Measurements from ENCODE around the gene SCYGR4. TPM values are rescaled to one million over a fixed set of nuclear protein-coding genes. Genes with fewer than 3 reads are reported as not detected.
A peak's percentile ranks its signal among the peaks of the same experiment; 100 is the strongest.

The SCYGR4 gene
- total RNA-seq (not detected), polyA plus RNA-seq (not detected)

- no peaks in the 10 kb centered on the region for H3K36me3 Mint-ChIP-seq
- H3K9me3 Mint-ChIP-seq = no peaks in the 10 kb centered on the region
- POLR2A ChIA-PET = no interaction called here
- Histone ChIP-seq H3K36me3 (ENCODE audit: insufficient read depth, low read length) (no peaks in the 10 kb centered on the region), H3K4me3 (ENCODE audit: low read length) (no peak within 1 kb of the TSS), H3K27ac (ENCODE audit: low read depth, low read length) (no peak within 1 kb of the TSS), H3K9me3 (ENCODE audit: low read length) (no peaks in the 10 kb centered on the region), H3K4me1 (ENCODE audit: insufficient read depth, low read length) (no peaks in the 10 kb centered on the region), H3K27me3 (ENCODE audit: insufficient read depth, low read length, poor library complexity, severe bottlenecking) (no peaks in the 10 kb centered on the region)
- H3K4me3 Mint-ChIP-seq = no peak within 1 kb of the TSS
- no peaks in the 10 kb centered on the region for H3K4me1 Mint-ChIP-seq
- H3K27me3 Mint-ChIP-seq = peaks cover 11 to 30% of the 10 kb centered on the region in 2 donors
- H3K27ac Mint-ChIP-seq = no peak within 1 kb of the TSS
- CTCF ChIA-PET = no interaction called here
- no peak for DNase-seq
Observed at GRCh38 chr2:227617316-227618230, at the start of gene SCYGR4. Gene SCYGR4, plus strand, starts transcription at chr2:227617498. Its CDS starts 0 bp downstream, at chr2:227617498.

- POLR2A ChIA-PET = no interaction called here
- H3K27me3 ChIP-seq (ENCODE audit: insufficient read depth, low read length, poor library complexity, severe bottlenecking) = no peaks in the 10 kb centered on the region
- no peaks in the 10 kb centered on the region for H3K9me3 Mint-ChIP-seq
- H3K4me3 ChIP-seq (ENCODE audit: low read length) = no peak overlapping the region
- CTCF ChIA-PET = no interaction called here
- H3K36me3 Mint-ChIP-seq = peaks cover 0 to 8% (median 7%) of the 10 kb centered on the region in 3 donors
- H3K36me3 ChIP-seq (ENCODE audit: insufficient read depth, low read length) = no peaks in the 10 kb centered on the region
- DNase-seq = no peak
- no peak overlapping the region for H3K27ac Mint-ChIP-seq
- H3K4me1 ChIP-seq (ENCODE audit: insufficient read depth, low read length) = no peaks in the 10 kb centered on the region
- no peaks in the 10 kb centered on the region for H3K9me3 ChIP-seq (ENCODE audit: low read length)
- H3K4me1 Mint-ChIP-seq = no peaks in the 10 kb centered on the region
- H3K27ac ChIP-seq (ENCODE audit: low read depth, low read length) = no peak overlapping the region
- H3K4me3 Mint-ChIP-seq = no peak overlapping the region
- H3K27me3 Mint-ChIP-seq = peaks cover 0 to 5% of the 10 kb centered on the region in 2 donors
Observed at GRCh38 chr2:227568852-227569169, 48.5 kb upstream of the SCYGR4 start.

DNA sequence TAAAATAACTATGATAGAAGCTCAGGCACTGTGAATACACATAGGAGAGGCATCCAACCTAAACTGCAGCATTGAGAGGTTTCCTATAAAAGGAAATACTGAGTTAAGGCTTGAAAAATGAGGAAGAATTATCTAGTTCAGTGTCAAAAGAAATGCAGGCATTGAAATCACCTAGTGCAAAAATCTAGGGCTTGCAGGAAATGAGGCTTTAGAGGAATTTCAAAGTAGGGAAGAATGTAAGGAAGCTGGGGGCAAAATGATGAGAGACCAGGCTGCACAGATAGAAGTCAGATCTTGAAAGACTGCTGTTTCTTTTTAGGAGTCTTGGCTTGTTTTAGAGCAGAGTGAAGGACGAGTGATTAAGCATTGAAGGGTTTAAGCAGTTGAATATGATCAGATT lies 46.7 kb upstream of the SCYGR4 start:
- no peak overlapping the region for H3K4me3 Mint-ChIP-seq
- H3K27ac Mint-ChIP-seq = peak overlapping the region in 1 of 8 donors; percentile 47
- H3K9me3 Mint-ChIP-seq = no peaks in the 10 kb centered on the region
- no peaks in the 10 kb centered on the region for H3K9me3 ChIP-seq (ENCODE audit: low read length)
- no peaks in the 10 kb centered on the region for H3K36me3 ChIP-seq (ENCODE audit: insufficient read depth, low read length)
- H3K27ac ChIP-seq (ENCODE audit: low read depth, low read length) = no peak overlapping the region
- no peaks in the 10 kb centered on the region for H3K4me1 Mint-ChIP-seq
- POLR2A ChIA-PET = no interaction called here
- H3K36me3 Mint-ChIP-seq = peaks cover 0 to 3% (median 2%) of the 10 kb centered on the region in 3 donors
- no peak for DNase-seq
- H3K27me3 ChIP-seq (ENCODE audit: insufficient read depth, low read length, poor library complexity, severe bottlenecking) = no peaks in the 10 kb centered on the region
- H3K4me1 ChIP-seq (ENCODE audit: insufficient read depth, low read length) = no peaks in the 10 kb centered on the region
- H3K4me3 ChIP-seq (ENCODE audit: low read length) = no peak overlapping the region
- H3K27me3 Mint-ChIP-seq = peaks cover 0 to 4% of the 10 kb centered on the region in 2 donors
- CTCF ChIA-PET = no interaction called here

GRCh38 chr2:227576110-227576509 lies 41.2 kb upstream of the SCYGR4 start:
- Histone ChIP-seq H3K9me3 (ENCODE audit: low read length) (no peaks in the 10 kb centered on the region), H3K27ac (ENCODE audit: low read depth, low read length) (no peak overlapping the region), H3K27me3 (ENCODE audit: insufficient read depth, low read length, poor library complexity, severe bottlenecking) (peaks cover 7% of the 10 kb centered on the region), H3K36me3 (ENCODE audit: insufficient read depth, low read length) (no peaks in the 10 kb centered on the region), H3K4me1 (ENCODE audit: insufficient read depth, low read length) (no peaks in the 10 kb centered on the region), H3K4me3 (ENCODE audit: low read length) (no peak overlapping the region)
- ChIA-PET CTCF (no interaction called here), POLR2A (no interaction called here)
- no peak overlapping the region for H3K27ac Mint-ChIP-seq
- no peak overlapping the region for H3K4me3 Mint-ChIP-seq
- H3K9me3 Mint-ChIP-seq = peaks cover 0 to 4% (median under 1%) of the 10 kb centered on the region in 5 donors
- H3K4me1 Mint-ChIP-seq = no peaks in the 10 kb centered on the region
- DNase-seq = no peak
- H3K27me3 Mint-ChIP-seq = peaks cover 19 to 37% of the 10 kb centered on the region in 2 donors
- peaks cover 0 to 5% (median 0%) of the 10 kb centered on the region in 3 donors for H3K36me3 Mint-ChIP-seq

DNA sequence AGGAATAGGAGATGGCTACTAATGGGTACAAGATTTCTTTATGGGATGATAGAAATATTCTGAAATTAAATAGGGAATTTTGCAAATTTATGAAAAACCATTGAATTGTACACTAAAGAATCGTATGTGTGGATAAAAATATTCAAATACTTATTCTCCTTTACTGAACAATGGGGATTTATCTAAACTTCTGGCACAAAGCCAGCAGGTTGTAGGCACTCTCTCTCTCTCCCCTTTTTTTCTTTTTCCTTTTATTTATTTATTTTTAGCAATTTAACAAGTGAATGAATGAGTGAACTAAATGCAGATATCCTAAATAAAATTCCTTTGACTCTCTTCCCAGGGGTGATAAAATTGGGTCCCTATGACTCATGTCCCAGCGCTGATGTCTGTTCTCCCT lies 40.5 kb upstream of the SCYGR4 start:
- no peaks in the 10 kb centered on the region for H3K4me1 Mint-ChIP-seq
- no peak for DNase-seq
- no peak overlapping the region for H3K4me3 Mint-ChIP-seq
- no peak overlapping the region for H3K27ac Mint-ChIP-seq
- peaks cover 23 to 42% of the 10 kb centered on the region in 2 donors for H3K27me3 Mint-ChIP-seq
- Histone ChIP-seq H3K4me3 (ENCODE audit: low read length) (no peak overlapping the region), H3K4me1 (ENCODE audit: insufficient read depth, low read length) (no peaks in the 10 kb centered on the region), H3K9me3 (ENCODE audit: low read length) (no peaks in the 10 kb centered on the region), H3K27me3 (ENCODE audit: insufficient read depth, low read length, poor library complexity, severe bottlenecking) (peaks cover 7% of the 10 kb centered on the region), H3K36me3 (ENCODE audit: insufficient read depth, low read length) (no peaks in the 10 kb centered on the region), H3K27ac (ENCODE audit: low read depth, low read length) (no peak overlapping the region)
- peaks cover 0 to 8% (median 3%) of the 10 kb centered on the region in 5 donors for H3K9me3 Mint-ChIP-seq
- CTCF ChIA-PET = no interaction called here
- POLR2A ChIA-PET = no interaction called here
- peaks cover 0 to 10% (median 0%) of the 10 kb centered on the region in 3 donors for H3K36me3 Mint-ChIP-seq

DNA sequence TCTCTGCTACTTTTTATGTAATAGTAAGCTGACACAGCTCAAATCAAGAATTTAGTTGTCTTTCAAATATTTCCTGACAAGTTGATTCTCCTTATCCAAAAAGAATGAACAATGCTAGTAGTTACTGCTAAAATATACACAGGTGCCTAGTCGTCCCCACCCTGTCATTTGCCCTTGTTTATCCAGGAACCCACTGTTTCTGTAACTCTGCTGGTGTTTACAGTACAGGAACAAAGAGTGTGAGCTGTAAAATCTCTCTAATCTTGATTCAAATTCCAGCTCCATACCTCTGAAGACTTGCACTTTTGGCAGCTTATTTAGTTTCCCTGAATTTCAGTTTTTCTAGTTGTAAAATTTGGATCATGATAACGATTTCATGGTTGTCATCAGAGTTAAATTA lies 39.7 kb upstream of the SCYGR4 start:
- H3K9me3 Mint-ChIP-seq = peaks cover 7 to 16% (median 11%) of the 10 kb centered on the region in 5 donors
- ChIA-PET POLR2A (no interaction called here), CTCF (no interaction called here)
- H3K27ac ChIP-seq (ENCODE audit: low read depth, low read length) = no peak overlapping the region
- peaks cover 0 to 17% (median 1%) of the 10 kb centered on the region in 3 donors for H3K36me3 Mint-ChIP-seq
- H3K9me3 ChIP-seq (ENCODE audit: low read length) = peaks cover 4% of the 10 kb centered on the region
- no peak for DNase-seq
- H3K4me1 ChIP-seq (ENCODE audit: insufficient read depth, low read length) = no peaks in the 10 kb centered on the region
- peaks cover 12% of the 10 kb centered on the region for H3K27me3 ChIP-seq (ENCODE audit: insufficient read depth, low read length, poor library complexity, severe bottlenecking)
- H3K4me3 Mint-ChIP-seq = no peak overlapping the region
- H3K36me3 ChIP-seq (ENCODE audit: insufficient read depth, low read length) = no peaks in the 10 kb centered on the region
- peaks cover 27 to 50% of the 10 kb centered on the region in 2 donors for H3K27me3 Mint-ChIP-seq
- H3K27ac Mint-ChIP-seq = no peak overlapping the region
- no peaks in the 10 kb centered on the region for H3K4me1 Mint-ChIP-seq
- no peak overlapping the region for H3K4me3 ChIP-seq (ENCODE audit: low read length)

GRCh38 chr2:227578642-227579041 lies 38.7 kb upstream of the SCYGR4 start:
- H3K4me1 Mint-ChIP-seq = no peaks in the 10 kb centered on the region
- H3K4me3 ChIP-seq (ENCODE audit: low read length) = no peak overlapping the region
- DNase-seq = no peak
- no peaks in the 10 kb centered on the region for H3K4me1 ChIP-seq (ENCODE audit: insufficient read depth, low read length)
- no peaks in the 10 kb centered on the region for H3K36me3 ChIP-seq (ENCODE audit: insufficient read depth, low read length)
- H3K4me3 Mint-ChIP-seq = no peak overlapping the region
- peaks cover 7% of the 10 kb centered on the region for H3K9me3 ChIP-seq (ENCODE audit: low read length)
- no peak overlapping the region for H3K27ac ChIP-seq (ENCODE audit: low read depth, low read length)
- peak overlapping the region in 1 of 8 donors; percentile 9 for H3K27ac Mint-ChIP-seq
- H3K9me3 Mint-ChIP-seq = peaks cover 12 to 26% (median 19%) of the 10 kb centered on the region in 5 donors
- peaks cover 12% of the 10 kb centered on the region for H3K27me3 ChIP-seq (ENCODE audit: insufficient read depth, low read length, poor library complexity, severe bottlenecking)
- H3K27me3 Mint-ChIP-seq = peaks cover 26 to 53% of the 10 kb centered on the region in 2 donors
- ChIA-PET POLR2A (no interaction called here), CTCF (no interaction called here)
- H3K36me3 Mint-ChIP-seq = peaks cover 0 to 21% (median 1%) of the 10 kb centered on the region in 3 donors

GRCh38 chr2:227579791-227580190 lies 37.5 kb upstream of the SCYGR4 start:
- Histone ChIP-seq H3K27ac (ENCODE audit: low read depth, low read length) (no peak overlapping the region), H3K4me3 (ENCODE audit: low read length) (no peak overlapping the region), H3K9me3 (ENCODE audit: low read length) (peaks cover 7% of the 10 kb centered on the region), H3K27me3 (ENCODE audit: insufficient read depth, low read length, poor library complexity, severe bottlenecking) (peaks cover 12% of the 10 kb centered on the region), H3K4me1 (ENCODE audit: insufficient read depth, low read length) (no peaks in the 10 kb centered on the region), H3K36me3 (ENCODE audit: insufficient read depth, low read length) (no peaks in the 10 kb centered on the region)
- ChIA-PET CTCF (no interaction called here), POLR2A (no interaction called here)
- H3K4me3 Mint-ChIP-seq = no peak overlapping the region
- H3K27ac Mint-ChIP-seq = no peak overlapping the region
- peaks cover 23 to 60% of the 10 kb centered on the region in 2 donors for H3K27me3 Mint-ChIP-seq
- H3K9me3 Mint-ChIP-seq = peaks cover 12 to 27% (median 23%) of the 10 kb centered on the region in 5 donors
- H3K36me3 Mint-ChIP-seq = peaks cover 0 to 27% (median 1%) of the 10 kb centered on the region in 3 donors
- no peaks in the 10 kb centered on the region for H3K4me1 Mint-ChIP-seq
- no peak for DNase-seq
